ENCODE results near the gene STRBP. TPM values are rescaled to one million over a fixed set of nuclear protein-coding genes. Genes with fewer than 3 reads are reported as not detected.

STRBP gene
- total RNA-seq, 1 experiment from 2014 or later = 74.0 TPM

DNA sequence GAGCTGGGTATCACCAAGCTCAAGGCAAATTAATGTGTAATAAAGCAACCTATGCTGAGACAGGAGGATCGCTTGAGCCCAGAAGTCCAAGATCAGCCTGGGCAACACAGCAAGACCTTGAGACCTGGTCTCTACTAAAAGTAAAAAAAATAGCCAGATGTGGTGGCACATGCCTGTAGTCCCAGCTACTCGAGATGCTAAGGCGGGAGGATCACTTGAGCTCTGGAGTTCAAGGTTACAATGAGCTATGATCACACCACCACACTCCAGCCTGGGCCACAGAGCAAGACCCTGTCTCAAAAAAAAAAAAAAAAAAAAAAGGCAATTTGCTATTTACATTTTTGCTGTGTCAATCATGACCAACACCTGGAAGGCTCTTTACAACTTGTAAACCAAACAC is 5.2 kb downstream of the STRBP start:
- WGBS (ENCODE audit: extremely low coverage, insufficient read length, low lambda C conversion rate) = no CpG with 5 or more reads among the region's 3 CpGs
- Mint-ChIP-seq H3K27ac (no peak overlapping the region), H3K27me3 (ENCODE audit: low read depth) (no peaks in the 10 kb centered on the region), H3K9me3 (no peaks in the 10 kb centered on the region), H3K4me3 (no peak overlapping the region; a peak in 1 of 5 replicates), H3K36me3 (ENCODE audit: insufficient read depth in 1 of 3, low read depth in 3 of 3) (peaks cover 0 to under 1% (median 0%) of the 10 kb centered on the region in 3 experiments; a peak in 1 of 7 replicates), H3K4me1 (peaks cover 40 to 46% of the 10 kb centered on the region in 2 experiments)
- Histone ChIP-seq H2BK20ac (ENCODE audit: low read depth, low read length, poor library complexity, severe bottlenecking) (no peak overlapping the region), H3K4ac (ENCODE audit: low read depth, low read length) (no peak overlapping the region), H3K14ac (ENCODE audit: insufficient read depth, low read length) (no peak overlapping the region), H3K27ac (ENCODE audit: insufficient read length, low read depth, low read length) (no peak overlapping the region), H2BK120ac (ENCODE audit: low read depth, low read length, poor library complexity, severe bottlenecking) (no peak overlapping the region), H3K18ac (ENCODE audit: insufficient read length, low read depth, low read length) (no peak overlapping the region), H3K9ac (ENCODE audit: extremely low read depth, insufficient read length, low read length) (no peak overlapping the region), H3K4me2 (ENCODE audit: insufficient read depth, insufficient read length, low read length) (no peak overlapping the region), H3K56ac (ENCODE audit: insufficient read length, low read depth, low read length) (no peak overlapping the region), H3K9me3 (ENCODE audit: control insufficient read depth, low read depth, low read length) (no peaks in the 10 kb centered on the region), H2AK5ac (ENCODE audit: insufficient read length, low read length) (no peak overlapping the region), H2BK15ac (ENCODE audit: low read depth, low read length) (no peak overlapping the region), H3K23me2 (ENCODE audit: insufficient read length, low read depth, low read length, poor library complexity, severe bottlenecking) (peaks cover 15% of the 10 kb centered on the region), H4K20me1 (ENCODE audit: control insufficient read depth, insufficient read depth, insufficient read length) (no peaks in the 10 kb centered on the region), H3K27me3 (ENCODE audit: insufficient read depth, low read length) (no peaks in the 10 kb centered on the region), H3T11ph (ENCODE audit: low read length) (no peak overlapping the region), H4K5ac (ENCODE audit: insufficient read length, low read depth, low read length) (no peak overlapping the region), H4K8ac (replicated peaks; ENCODE audit: insufficient read length, low read depth, low read length) (no peak overlapping the region), H2BK5ac (ENCODE audit: insufficient read length, low read length) (no peak overlapping the region), H3K23ac (ENCODE audit: insufficient read length, low read depth, low read length) (no peak overlapping the region), H2AFZ (ENCODE audit: low read length) (no peak overlapping the region), H3K79me2 (ENCODE audit: insufficient read depth, low read length) (peaks cover 25% of the 10 kb centered on the region; the same call in 1 of the 2 replicates), H4K91ac (ENCODE audit: insufficient read length, low read depth, low read length) (no peak overlapping the region), H3K79me1 (ENCODE audit: insufficient read depth, low read depth, low read length, poor library complexity, severe bottlenecking) (no peaks in the 10 kb centered on the region), H2BK12ac (ENCODE audit: insufficient read length, low read depth, low read length) (no peak overlapping the region), H3K4me1 (ENCODE audit: insufficient read depth, low read length) (peaks cover 10% of the 10 kb centered on the region; the same call in 1 of the 2 replicates)
- no peak for DNase-seq
- no peak for TF ChIP-seq CTCF (conservative IDR thresholded peaks at IDR 0.05)
